Endothelial cell of umbilical vein (primary cell): ENCODE measurements around the gene MYOG. TPM values are rescaled to one million over a fixed set of nuclear protein-coding genes. Genes with fewer than 3 reads are reported as not detected.

ENCODE experiments used
- BruUV-seq: library from RNA; stranded (reverse); fragments of 400-500 nt; replicated peaks from 2 replicates; lab custom pipeline; 2021; lab: Mats Ljungman, UMichigan
- CTCF ChIA-PET: fragments of 300-600, 350-600 bp; sonication (Branson Sonifier 250); formaldehyde crosslinking; loops from one replicate; lab custom pipeline; 2021; ENCODE audit warnings: antibody characterized with exemption, inconsistent platforms; lab: Charles Lee
- POLR2A ChIA-PET: fragments of 300-600, 350-600 bp; sonication (Branson Sonifier 250); formaldehyde crosslinking; loops from one replicate; lab custom pipeline; 2021; ENCODE audit warnings: antibody characterized with exemption, inconsistent platforms; lab: Charles Lee
- DNase-seq: peaks from one replicate; pipeline ENCODE4 v3.0.0-alpha.2; 2011; ENCODE audit warnings: low read depth, low spot score
- FAIRE-seq: peaks from 2 replicates; lab custom pipeline; 2011; peaks lifted over from hg19 to GRCh38; lab: Jason Lieb, UNC
- H2AFZ ChIP-seq: 2 replicates; pipeline ENCODE4 v1.6.0; 2012; ENCODE audit warnings: low read depth, low read length, control low read depth, inconsistent platforms
- H3K27ac ChIP-seq: 2 replicates; pipeline ENCODE4 v1.5.1; 2011; ENCODE audit warnings: low read depth, mild to moderate bottlenecking, control low read depth, low read length, moderate library complexity; ENCODE audit not compliant: insufficient read depth
- H3K27me3 ChIP-seq, 2 experiments: 2 replicates each; pipeline versions ENCODE4 v1.6.0 to v1.6.1; 2011; ENCODE audit warnings: low read length in 2 of 2, mixed read lengths in 1 of 2; ENCODE audit not compliant: control insufficient read depth in 2 of 2, insufficient read depth in 2 of 2
- H3K36me3 ChIP-seq, 2 experiments: 2 replicates in 1 of 2; 3 replicates in 1 of 2; pipeline ENCODE4 v1.5.1; 2011; ENCODE audit warnings: low read length in 2 of 2, mild to moderate bottlenecking in 1 of 2, moderate library complexity in 1 of 2; ENCODE audit not compliant: control insufficient read depth in 2 of 2, insufficient read depth in 2 of 2; ENCODE audit errors: extremely low read depth in 1 of 2
- H3K4me1 ChIP-seq: 3 replicates; pipeline ENCODE4 v1.5.1; 2011; ENCODE audit warnings: mild to moderate bottlenecking, low read length; ENCODE audit not compliant: control insufficient read depth, insufficient read depth; ENCODE audit errors: extremely low read depth
- H3K4me2 ChIP-seq: 2 replicates; pipeline ENCODE4 v1.6.1; 2011; ENCODE audit warnings: low read length, control low read depth, mixed read lengths; ENCODE audit not compliant: insufficient read depth
- H3K4me3 ChIP-seq, 3 experiments: fragments of 200-600 bp in 1 of 3; sonication (generic), shearing (Covaris generic) in 1 of 3; replicated peaks in 1 of 3; 2 replicates each; pipeline ENCODE4 v1.5.1; 2011 to 2016; ENCODE audit warnings: control low read depth in 3 of 3, low read length in 3 of 3, mild to moderate bottlenecking in 2 of 3, inconsistent platforms in 1 of 3, low read depth in 1 of 3, moderate library complexity in 1 of 3; ENCODE audit not compliant: insufficient read depth in 1 of 3
- H3K79me2 ChIP-seq: 2 replicates; pipeline ENCODE4 v1.6.0; 2012; ENCODE audit warnings: low read length, inconsistent platforms; ENCODE audit not compliant: control insufficient read depth, insufficient read depth
- H3K9ac ChIP-seq: replicated peaks from 2 replicates; pipeline ENCODE3; 2011; ENCODE audit warnings: low read length, control low read depth; ENCODE audit not compliant: insufficient read depth; ENCODE audit errors: extremely low read depth
- H3K9me1 ChIP-seq: replicated peaks from 3 replicates; pipeline ENCODE4 v1.6.0; 2011; ENCODE audit warnings: mild to moderate bottlenecking, low read length; ENCODE audit not compliant: control insufficient read depth, insufficient read depth; ENCODE audit errors: extremely low read depth
- H3K9me3 ChIP-seq: replicated peaks from 2 replicates; pipeline ENCODE4 v1.5.1; 2012; ENCODE audit warnings: low read length, inconsistent platforms; ENCODE audit not compliant: control insufficient read depth, insufficient read depth
- H4K20me1 ChIP-seq: replicated peaks from 2 replicates; pipeline ENCODE3; 2011; ENCODE audit warnings: mild to moderate bottlenecking, low read length; ENCODE audit not compliant: control insufficient read depth, insufficient read depth; ENCODE audit errors: extremely low read depth
- CTCF ChIP-seq, 2 donors: IDR thresholded peaks; 1 replicate in 1 of 2; 2 replicates in 1 of 2; pipeline ENCODE4 v1.5.1; 2011; ENCODE audit warnings: low read length in 2 of 2, mild to moderate bottlenecking in 2 of 2, moderate library complexity in 2 of 2, control low read depth in 1 of 2, inconsistent platforms in 1 of 2, low read depth in 1 of 2; ENCODE audit not compliant: insufficient read depth in 1 of 2; ENCODE audit errors: extremely low read depth in 1 of 2
- EZH2 ChIP-seq: IDR thresholded peaks from 2 replicates; pipeline ENCODE4 v1.6.1; 2012; ENCODE audit warnings: borderline replicate concordance, low read depth, mild to moderate bottlenecking, moderate library complexity, low read length, inconsistent platforms; ENCODE audit not compliant: severe bottlenecking
- FOS ChIP-seq: IDR thresholded peaks from 2 replicates; pipeline ENCODE4 v1.6.1; 2011; ENCODE audit warnings: mild to moderate bottlenecking, low read length, moderate library complexity, borderline replicate concordance; ENCODE audit not compliant: insufficient read depth
- GATA2 ChIP-seq: IDR thresholded peaks from 2 replicates; pipeline ENCODE4 v1.7.0; 2011; ENCODE audit warnings: low read depth, mild to moderate bottlenecking, moderate library complexity, mixed read lengths, low read length; ENCODE audit not compliant: insufficient read length, insufficient read depth
- JUN ChIP-seq: IDR thresholded peaks from 2 replicates; pipeline ENCODE4 v1.6.1; 2011; ENCODE audit warnings: borderline replicate concordance, low read depth; ENCODE audit not compliant: insufficient read length, insufficient read depth
- MAX ChIP-seq: IDR thresholded peaks from 2 replicates; pipeline ENCODE4 v1.6.1; 2011; ENCODE audit not compliant: insufficient read depth, insufficient read length
- MYC ChIP-seq: IDR thresholded peaks from one replicate; pipeline ENCODE4 v1.6.1; 2011; ENCODE audit warnings: mild to moderate bottlenecking, low read depth, low read length
- POLR2A ChIP-seq: IDR thresholded peaks from 2 replicates; pipeline ENCODE4 v1.6.1; 2012; ENCODE audit warnings: low read depth, mild to moderate bottlenecking, control low read depth, low read length
- POLR2AphosphoS5 ChIP-seq: IDR thresholded peaks from 2 replicates; pipeline ENCODE4 v1.6.1; 2012; ENCODE audit warnings: low read depth, mild to moderate bottlenecking, control low read depth, low read length, moderate library complexity; ENCODE audit not compliant: insufficient read depth
- dilution Hi-C: fragments of 300-500 bp; cut with MboI; formaldehyde crosslinking; loops from one replicate; pipeline ENCODE4 v1.15.0; 2019; ENCODE audit warnings: low sequenced_read_pairs; ENCODE audit not compliant: extremely low pct_ligation_motif_present
- intact Hi-C: fragments of 100-400 bp; cut with micrococcal nuclease; formaldehyde crosslinking; loops from one replicate; pipeline ENCODE4 v1.10.0; 2022
- polyA plus RNA-seq, 4 experiments: library from polyadenylated mRNA; depleted of rRNA in 3 of 4; stranded (reverse) in 3 of 4; unstranded in 1 of 4; fragments of >200 nt; gene quantifications; 2 replicates each; pipeline versions ENCODE4 v1.2.1 to v1.2.3, GENCODE V29; 2011 to 2012; ENCODE audit warnings: missing spikeins in 1 of 4
- total RNA-seq: library from RNA; stranded (reverse); gene quantifications from 2 replicates; pipeline ENCODE4 v1.2.3, GENCODE V29; 2021

Gene MYOG
- total and polyA plus RNA-seq, 2 donors (not counting 3 experiments of a cell fraction or from before 2014, with no cell fraction given): not detected

GRCh38 chr1:203052601-203053000 is 33.2 kb downstream of the MYOG start:
- no peak overlapping the region for H2AFZ ChIP-seq
- no peaks in the 10 kb centered on the region for H4K20me1 ChIP-seq
- no peaks in the 10 kb centered on the region for H3K36me3 ChIP-seq
- intact Hi-C loops (no loop called here), dilution Hi-C loops (no loop called here)
- no peak overlapping the region for H3K4me2 ChIP-seq
- no peaks in the 10 kb centered on the region for H3K4me1 ChIP-seq
- H3K27me3 ChIP-seq: peaks cover 0 to 3% of the 10 kb centered on the region in 2 experiments
- H3K9me1 ChIP-seq: no peaks in the 10 kb centered on the region
- no peak overlapping the region for H3K4me3 ChIP-seq
- no peaks in the 10 kb centered on the region for H3K79me2 ChIP-seq
- H3K9ac ChIP-seq: no peak overlapping the region
- H3K27ac ChIP-seq: no peak overlapping the region
- FAIRE-seq (no peak), DNase-seq (no peak)
- POLR2A ChIA-PET: no interaction called here
- BruUV-seq: no TSS peak
- CTCF ChIA-PET: interaction anchor here (1.3 to 7.5 kb wide), 3 partner anchors 13 to 163 kb away, joined by 3 to 33 read pairs (median 8); no protein-coding TSS in a partner anchor
- no peaks in the 10 kb centered on the region for H3K9me3 ChIP-seq
- TF ChIP-seq FOS (no peak), POLR2A (no peak), MAX (no peak), GATA2 (no peak), JUN (no peak), MYC (no peak), CTCF (IDR thresholded peaks at IDR 0.05; ENCODE audit: extremely low read depth in 1 of 2, insufficient read depth in 1 of 2, low read depth in 1 of 2, low read length in 2 of 2) (no peak), POLR2AphosphoS5 (no peak), EZH2 (no peak)
